ENCODE measurements around the gene MROH8.

Gene MROH8

GRCh38 chr20:37207171-37207570 lies 27.8 kb upstream of the MROH8 start:
- no peak for TF ChIP-seq CTCF (IDR thresholded peaks at IDR 0.05; ENCODE audit: low read depth, low read length, missing control alignments)
- no peak overlapping the region for H3K4me3 ChIP-seq (ENCODE audit: low read depth, low read length)
- DNase-seq (ENCODE audit: low read depth) = no peak

- TF ChIP-seq CTCF (IDR thresholded peaks at IDR 0.05; ENCODE audit: low read depth, low read length, missing control alignments) = no peak
- no peak overlapping the region for H3K4me3 ChIP-seq (ENCODE audit: low read depth, low read length)
- no peak for DNase-seq (ENCODE audit: low read depth)
These were observed 26.4 kb upstream of the MROH8 start for GRCh38 chr20:37205794-37206193.

GRCh38 chr20:37205130-37205529 lies 25.8 kb upstream of the MROH8 start:
- no peak for TF ChIP-seq CTCF (IDR thresholded peaks at IDR 0.05; ENCODE audit: low read depth, low read length, missing control alignments)
- no peak overlapping the region for H3K4me3 ChIP-seq (ENCODE audit: low read depth, low read length)
- no peak for DNase-seq (ENCODE audit: low read depth)

- H3K4me3 ChIP-seq (ENCODE audit: low read depth, low read length) = no peak overlapping the region
- no peak for DNase-seq (ENCODE audit: low read depth)
- TF ChIP-seq CTCF (IDR thresholded peaks at IDR 0.05; ENCODE audit: low read depth, low read length, missing control alignments) = no peak
These were observed 24.7 kb upstream of the MROH8 start for GRCh38 chr20:37204056-37204455.

- no peak for DNase-seq (ENCODE audit: low read depth)
- H3K4me3 ChIP-seq (ENCODE audit: low read depth, low read length) = no peak overlapping the region
- peak; percentile 68 for TF ChIP-seq CTCF (IDR thresholded peaks at IDR 0.05; ENCODE audit: low read depth, low read length, missing control alignments)
These were observed 23.1 kb upstream of the MROH8 start for GRCh38 chr20:37202267-37202943.

- no peak for TF ChIP-seq CTCF (IDR thresholded peaks at IDR 0.05; ENCODE audit: low read depth, low read length, missing control alignments)
- DNase-seq (ENCODE audit: low read depth) = no peak
- H3K4me3 ChIP-seq (ENCODE audit: low read depth, low read length) = no peak overlapping the region
These were observed 22.4 kb upstream of the MROH8 start for GRCh38 chr20:37201827-37202162.

Measured in GM12864 (cell line).